ENCODE data around the gene CCDC50.

The CCDC50 gene

GRCh38 chr3:191360620-191361019, 31.4 kb downstream of the CCDC50 start:
- H3K4me1 ChIP-seq (ENCODE audit: control insufficient read depth, low read depth, low read length): peaks cover 15% of the 10 kb centered on the region
- H3K4me3 ChIP-seq (ENCODE audit: low read length): no peak overlapping the region
- no peak overlapping the region for H3K4me2 ChIP-seq (ENCODE audit: low read length)
- H2AK5ac ChIP-seq (ENCODE audit: low read length): no peak overlapping the region
- no peak overlapping the region for H4K5ac ChIP-seq (ENCODE audit: low read length)
- no peak overlapping the region for H3K18ac ChIP-seq (ENCODE audit: low read length)
- H2BK15ac ChIP-seq (replicated peaks; ENCODE audit: low read depth): no peak overlapping the region
- no peak overlapping the region for H2BK120ac ChIP-seq (ENCODE audit: low read depth, low read length)
- no peak overlapping the region for H3K4ac ChIP-seq (ENCODE audit: low read depth, low read length)
- H2BK5ac ChIP-seq (ENCODE audit: low read length): no peak overlapping the region
- WGBS (ENCODE audit: extremely low coverage, insufficient coverage, low lambda C conversion rate): no CpG with 5 or more reads among the region's 3 CpGs
- peaks cover 1% of the 10 kb centered on the region for H3K79me1 ChIP-seq (ENCODE audit: low read length)
- no peaks in the 10 kb centered on the region for H3K27me3 ChIP-seq (ENCODE audit: insufficient read depth, low read length, poor library complexity)
- no peak overlapping the region for H3K27ac ChIP-seq (ENCODE audit: low read depth, low read length)
- no peaks in the 10 kb centered on the region for H3K79me2 ChIP-seq (ENCODE audit: control insufficient read depth, insufficient read depth, low read length)
- DNase-seq: no peak
- no peaks in the 10 kb centered on the region for H3K36me3 ChIP-seq (ENCODE audit: control insufficient read depth, insufficient read depth, low read length)
- H4K8ac ChIP-seq (ENCODE audit: low read depth, low read length): no peak overlapping the region
- H3K23ac ChIP-seq (ENCODE audit: low read length): no peak overlapping the region
- H3K56ac ChIP-seq (ENCODE audit: low read length): no peak overlapping the region
- H3K9ac ChIP-seq (ENCODE audit: low read length): no peak overlapping the region

GRCh38 chr3:191361456-191361855, 32.3 kb downstream of the CCDC50 start:
- no peak overlapping the region for H2BK5ac ChIP-seq (ENCODE audit: low read length)

GRCh38 chr3:191362037-191362436, 32.8 kb downstream of the CCDC50 start:
- Histone ChIP-seq H3K56ac (ENCODE audit: low read length) (no peak overlapping the region), H2BK5ac (ENCODE audit: low read length) (no peak overlapping the region), H3K4me3 (ENCODE audit: low read length) (no peak overlapping the region), H2AK5ac (ENCODE audit: low read length) (no peak overlapping the region), H2BK15ac (replicated peaks; ENCODE audit: low read depth) (no peak overlapping the region), H3K27ac (ENCODE audit: low read depth, low read length) (no peak overlapping the region), H3K4me1 (ENCODE audit: control insufficient read depth, low read depth, low read length) (peaks cover 4% of the 10 kb centered on the region), H3K4ac (ENCODE audit: low read depth, low read length) (no peak overlapping the region), H2BK120ac (ENCODE audit: low read depth, low read length) (no peak overlapping the region), H3K4me2 (ENCODE audit: low read length) (no peak overlapping the region), H3K27me3 (ENCODE audit: insufficient read depth, low read length, poor library complexity) (no peaks in the 10 kb centered on the region), H4K8ac (ENCODE audit: low read depth, low read length) (no peak overlapping the region), H3K79me1 (ENCODE audit: low read length) (no peaks in the 10 kb centered on the region), H3K9ac (ENCODE audit: low read length) (no peak overlapping the region), H3K23ac (ENCODE audit: low read length) (no peak overlapping the region), H3K79me2 (ENCODE audit: control insufficient read depth, insufficient read depth, low read length) (no peaks in the 10 kb centered on the region), H4K5ac (ENCODE audit: low read length) (no peak overlapping the region), H3K18ac (ENCODE audit: low read length) (no peak overlapping the region), H3K36me3 (ENCODE audit: control insufficient read depth, insufficient read depth, low read length) (no peaks in the 10 kb centered on the region)
- WGBS (ENCODE audit: extremely low coverage, insufficient coverage, low lambda C conversion rate): no CpG with 5 or more reads among the region's 4 CpGs
- DNase-seq: no peak

More at GRCh38 chr3:191361456-191361855, 32.3 kb downstream of the CCDC50 start:
- no peak overlapping the region for H4K8ac ChIP-seq (ENCODE audit: low read depth, low read length)
- H3K23ac ChIP-seq (ENCODE audit: low read length): no peak overlapping the region
- H3K4me2 ChIP-seq (ENCODE audit: low read length): no peak overlapping the region
- DNase-seq: peak; percentile 46
- no peak overlapping the region for H3K27ac ChIP-seq (ENCODE audit: low read depth, low read length)
- no CpG with 5 or more reads among the region's 1 CpG for WGBS (ENCODE audit: extremely low coverage, insufficient coverage, low lambda C conversion rate)
- no peak overlapping the region for H2BK120ac ChIP-seq (ENCODE audit: low read depth, low read length)
- no peaks in the 10 kb centered on the region for H3K79me1 ChIP-seq (ENCODE audit: low read length)
- no peak overlapping the region for H4K5ac ChIP-seq (ENCODE audit: low read length)
- no peak overlapping the region for H2BK15ac ChIP-seq (replicated peaks; ENCODE audit: low read depth)
- no peak overlapping the region for H3K18ac ChIP-seq (ENCODE audit: low read length)
- H3K4ac ChIP-seq (ENCODE audit: low read depth, low read length): no peak overlapping the region
- H3K4me3 ChIP-seq (ENCODE audit: low read length): no peak overlapping the region
- no peak overlapping the region for H2AK5ac ChIP-seq (ENCODE audit: low read length)
- peak overlapping the region; percentile 12 for H3K56ac ChIP-seq (ENCODE audit: low read length)
- H3K9ac ChIP-seq (ENCODE audit: low read length): no peak overlapping the region
- no peaks in the 10 kb centered on the region for H3K27me3 ChIP-seq (ENCODE audit: insufficient read depth, low read length, poor library complexity)
- H3K4me1 ChIP-seq (ENCODE audit: control insufficient read depth, low read depth, low read length): peaks cover 8% of the 10 kb centered on the region
- H3K79me2 ChIP-seq (ENCODE audit: control insufficient read depth, insufficient read depth, low read length): no peaks in the 10 kb centered on the region
- no peaks in the 10 kb centered on the region for H3K36me3 ChIP-seq (ENCODE audit: control insufficient read depth, insufficient read depth, low read length)

- no peak overlapping the region for H3K4me2 ChIP-seq (ENCODE audit: low read length)
- no peaks in the 10 kb centered on the region for H3K79me2 ChIP-seq (ENCODE audit: control insufficient read depth, insufficient read depth, low read length)
- no peak overlapping the region for H3K23ac ChIP-seq (ENCODE audit: low read length)
- no peak for DNase-seq
- no CpG with 5 or more reads among the region's 2 CpGs for WGBS (ENCODE audit: extremely low coverage, insufficient coverage, low lambda C conversion rate)
- H2BK5ac ChIP-seq (ENCODE audit: low read length): no peak overlapping the region
- no peak overlapping the region for H2BK120ac ChIP-seq (ENCODE audit: low read depth, low read length)
- no peak overlapping the region for H3K18ac ChIP-seq (ENCODE audit: low read length)
- no peaks in the 10 kb centered on the region for H3K79me1 ChIP-seq (ENCODE audit: low read length)
- no peaks in the 10 kb centered on the region for H3K36me3 ChIP-seq (ENCODE audit: control insufficient read depth, insufficient read depth, low read length)
- H3K56ac ChIP-seq (ENCODE audit: low read length): no peak overlapping the region
- H4K8ac ChIP-seq (ENCODE audit: low read depth, low read length): no peak overlapping the region
- H3K9ac ChIP-seq (ENCODE audit: low read length): no peak overlapping the region
- H3K27me3 ChIP-seq (ENCODE audit: insufficient read depth, low read length, poor library complexity): no peaks in the 10 kb centered on the region
- peaks cover 1% of the 10 kb centered on the region for H3K4me1 ChIP-seq (ENCODE audit: control insufficient read depth, low read depth, low read length)
- H2BK15ac ChIP-seq (replicated peaks; ENCODE audit: low read depth): no peak overlapping the region
- no peak overlapping the region for H2AK5ac ChIP-seq (ENCODE audit: low read length)
- H3K27ac ChIP-seq (ENCODE audit: low read depth, low read length): no peak overlapping the region
- H4K5ac ChIP-seq (ENCODE audit: low read length): no peak overlapping the region
- H3K4me3 ChIP-seq (ENCODE audit: low read length): no peak overlapping the region
- H3K4ac ChIP-seq (ENCODE audit: low read depth, low read length): no peak overlapping the region
Measured at GRCh38 chr3:191362524-191363090, 33.4 kb downstream of the CCDC50 start.

- H3K4me3 ChIP-seq (ENCODE audit: low read length): no peak overlapping the region
- no peak for DNase-seq
- no peak overlapping the region for H2BK120ac ChIP-seq (ENCODE audit: low read depth, low read length)
- H3K79me1 ChIP-seq (ENCODE audit: low read length): no peaks in the 10 kb centered on the region
- H2BK15ac ChIP-seq (replicated peaks; ENCODE audit: low read depth): no peak overlapping the region
- no peaks in the 10 kb centered on the region for H3K79me2 ChIP-seq (ENCODE audit: control insufficient read depth, insufficient read depth, low read length)
- H3K4ac ChIP-seq (ENCODE audit: low read depth, low read length): no peak overlapping the region
- no peak overlapping the region for H3K4me2 ChIP-seq (ENCODE audit: low read length)
- H3K4me1 ChIP-seq (ENCODE audit: control insufficient read depth, low read depth, low read length): no peaks in the 10 kb centered on the region
- H3K23ac ChIP-seq (ENCODE audit: low read length): no peak overlapping the region
- H4K8ac ChIP-seq (ENCODE audit: low read depth, low read length): no peak overlapping the region
- no peak overlapping the region for H3K18ac ChIP-seq (ENCODE audit: low read length)
- no peak overlapping the region for H3K27ac ChIP-seq (ENCODE audit: low read depth, low read length)
- no peak overlapping the region for H3K56ac ChIP-seq (ENCODE audit: low read length)
- H3K9ac ChIP-seq (ENCODE audit: low read length): no peak overlapping the region
- no peaks in the 10 kb centered on the region for H3K36me3 ChIP-seq (ENCODE audit: control insufficient read depth, insufficient read depth, low read length)
- H2BK5ac ChIP-seq (ENCODE audit: low read length): no peak overlapping the region
- H3K27me3 ChIP-seq (ENCODE audit: insufficient read depth, low read length, poor library complexity): no peaks in the 10 kb centered on the region
- 100% methylated on average over 1 of the region's 4 CpGs for WGBS (ENCODE audit: extremely low coverage, insufficient coverage, low lambda C conversion rate)
- no peak overlapping the region for H4K5ac ChIP-seq (ENCODE audit: low read length)
- no peak overlapping the region for H2AK5ac ChIP-seq (ENCODE audit: low read length)
Measured at GRCh38 chr3:191363221-191363620, 34.0 kb downstream of the CCDC50 start.

GRCh38 chr3:191366675-191367074, 37.5 kb downstream of the CCDC50 start:
- Histone ChIP-seq H3K23ac (ENCODE audit: low read length) (no peak overlapping the region), H3K4me2 (ENCODE audit: low read length) (no peak overlapping the region), H3K36me3 (ENCODE audit: control insufficient read depth, insufficient read depth, low read length) (no peaks in the 10 kb centered on the region), H2AK5ac (ENCODE audit: low read length) (no peak overlapping the region), H2BK120ac (ENCODE audit: low read depth, low read length) (no peak overlapping the region), H3K4me1 (ENCODE audit: control insufficient read depth, low read depth, low read length) (no peaks in the 10 kb centered on the region), H3K27me3 (ENCODE audit: insufficient read depth, low read length, poor library complexity) (no peaks in the 10 kb centered on the region), H3K9ac (ENCODE audit: low read length) (no peak overlapping the region), H3K79me1 (ENCODE audit: low read length) (no peaks in the 10 kb centered on the region), H4K8ac (ENCODE audit: low read depth, low read length) (no peak overlapping the region), H3K79me2 (ENCODE audit: control insufficient read depth, insufficient read depth, low read length) (no peaks in the 10 kb centered on the region), H3K4ac (ENCODE audit: low read depth, low read length) (no peak overlapping the region), H3K56ac (ENCODE audit: low read length) (no peak overlapping the region), H2BK15ac (replicated peaks; ENCODE audit: low read depth) (no peak overlapping the region), H3K4me3 (ENCODE audit: low read length) (no peak overlapping the region), H4K5ac (ENCODE audit: low read length) (no peak overlapping the region), H3K18ac (ENCODE audit: low read length) (no peak overlapping the region), H3K27ac (ENCODE audit: low read depth, low read length) (no peak overlapping the region), H2BK5ac (ENCODE audit: low read length) (no peak overlapping the region)
- WGBS (ENCODE audit: extremely low coverage, insufficient coverage, low lambda C conversion rate): no CpG with 5 or more reads among the region's 2 CpGs
- peak; percentile 52 for DNase-seq
